GM18858 (cell line): ENCODE measurements around the gene RPL22L1.
"Not testable (repeated sequence)": the region's sequence is repeated elsewhere in the genome, so short reads cannot be mapped to it uniquely, and the experiment has no call there.

ENCODE experiments used
- ATAC-seq: cut with Tn5 transposase; IDR thresholded peaks from one replicate; pipeline ENCODE4 v1.9.1; 2021; ENCODE audit not compliant: unreplicated experiment

RPL22L1 gene

DNA sequence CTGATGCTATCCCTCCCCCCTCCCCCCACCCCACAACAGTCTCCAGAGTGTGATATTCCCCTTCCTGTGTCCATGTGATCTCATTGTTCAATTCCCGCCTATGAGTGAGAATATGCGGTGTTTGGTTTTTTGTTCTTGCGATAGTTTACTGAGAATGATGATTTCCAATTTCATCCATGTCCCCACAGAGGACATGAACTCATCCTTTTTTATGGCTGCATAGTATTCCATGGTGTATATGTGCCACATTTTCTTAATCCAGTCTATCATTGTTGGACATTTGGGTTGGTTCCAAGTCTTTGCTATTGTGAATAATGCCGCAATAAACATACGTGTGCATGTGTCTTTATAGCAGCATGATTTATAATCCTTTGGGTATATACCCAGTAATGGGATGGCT is 8.7 kb upstream of the RPL22L1 start:
- ATAC-seq, result not testable (repeated sequence)

DNA sequence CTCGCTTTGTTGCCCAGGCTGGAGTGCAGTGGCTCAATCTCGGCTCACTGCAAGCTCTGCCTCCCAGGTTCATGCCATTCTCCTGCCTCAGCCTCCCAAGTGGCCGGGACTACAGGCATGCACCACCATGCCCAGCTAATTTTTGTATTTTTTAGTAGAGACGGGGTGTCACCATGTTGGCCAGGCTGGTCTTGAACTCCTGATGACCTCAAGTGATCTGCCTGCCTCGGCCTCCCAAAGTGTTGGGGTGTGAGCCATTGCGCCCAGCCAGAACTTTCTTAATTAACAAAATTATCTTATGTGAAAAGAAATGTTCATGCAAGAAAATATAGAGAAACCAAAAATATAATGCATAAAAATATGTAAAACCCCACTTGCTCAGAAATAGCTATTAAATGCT is 7.3 kb upstream of the RPL22L1 start:
- ATAC-seq, result not testable (repeated sequence)

DNA sequence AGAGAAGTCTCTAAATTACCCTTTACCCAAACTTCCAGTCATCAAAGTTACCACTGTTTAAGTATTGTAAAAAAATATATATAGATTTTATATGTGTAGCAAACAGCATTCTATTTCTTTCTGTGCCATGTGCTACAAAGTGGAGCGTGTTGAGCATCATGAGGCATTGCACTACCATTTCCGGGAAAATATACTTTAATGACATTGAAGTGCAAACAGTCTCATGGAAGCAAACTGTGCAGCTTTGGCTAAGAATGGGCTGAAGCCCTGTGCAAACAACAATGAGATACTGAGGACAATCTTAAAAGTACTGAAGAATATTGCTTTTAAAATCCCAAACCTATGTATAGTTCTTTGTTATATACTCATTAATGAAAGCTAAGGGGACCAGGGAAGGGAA is 6.5 kb upstream of the RPL22L1 start:
- ATAC-seq, result no peak

DNA sequence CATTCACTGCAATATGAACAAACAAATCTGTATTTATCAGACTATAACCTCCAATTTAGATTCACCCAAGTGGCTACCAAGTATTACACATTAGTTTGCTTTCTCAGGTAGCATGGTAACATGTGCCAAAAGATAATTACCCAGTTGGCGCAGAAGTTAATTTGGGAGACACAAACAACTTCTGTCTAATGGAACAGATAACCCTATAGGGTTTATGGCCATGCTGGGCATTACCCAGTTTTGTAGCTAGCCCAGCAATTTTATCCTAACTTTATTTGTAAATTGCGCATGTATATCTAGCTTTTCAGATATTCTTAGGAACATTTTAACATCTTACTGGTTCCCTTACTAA is 780 bp downstream of the RPL22L1 start:
- ATAC-seq, result no peak

DNA sequence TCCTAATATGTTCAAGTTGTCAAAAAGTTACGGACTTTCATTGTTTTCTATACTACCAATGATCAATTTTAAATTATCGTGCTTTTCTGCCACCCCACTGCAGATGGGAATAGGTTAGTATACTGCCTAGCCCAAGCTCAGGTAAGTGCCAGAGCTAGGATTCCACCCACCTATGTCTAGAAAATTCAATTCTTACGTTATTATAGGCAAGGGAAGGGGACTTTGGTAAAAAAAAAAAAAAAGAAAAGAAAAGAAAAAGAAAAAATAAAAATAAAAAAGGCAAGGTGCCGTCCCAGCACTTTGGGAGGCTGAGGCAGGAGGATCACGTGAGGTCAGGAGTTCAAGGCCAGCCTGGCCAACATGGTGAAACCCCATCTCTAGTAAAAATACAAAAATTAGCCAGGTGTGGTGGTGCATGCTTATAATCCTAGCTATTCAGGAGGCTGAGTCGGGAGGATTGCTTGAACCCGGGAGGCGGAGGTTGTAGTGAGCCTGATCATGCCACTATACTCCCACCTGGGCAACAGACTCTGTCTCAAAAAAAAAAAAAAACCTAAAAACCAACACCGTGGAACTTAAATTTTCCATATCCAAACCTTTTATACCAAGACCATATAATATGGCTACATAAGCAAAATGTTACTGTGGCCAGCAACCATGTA is 1.3 kb downstream of the RPL22L1 start:
- ATAC-seq, result no peak

DNA sequence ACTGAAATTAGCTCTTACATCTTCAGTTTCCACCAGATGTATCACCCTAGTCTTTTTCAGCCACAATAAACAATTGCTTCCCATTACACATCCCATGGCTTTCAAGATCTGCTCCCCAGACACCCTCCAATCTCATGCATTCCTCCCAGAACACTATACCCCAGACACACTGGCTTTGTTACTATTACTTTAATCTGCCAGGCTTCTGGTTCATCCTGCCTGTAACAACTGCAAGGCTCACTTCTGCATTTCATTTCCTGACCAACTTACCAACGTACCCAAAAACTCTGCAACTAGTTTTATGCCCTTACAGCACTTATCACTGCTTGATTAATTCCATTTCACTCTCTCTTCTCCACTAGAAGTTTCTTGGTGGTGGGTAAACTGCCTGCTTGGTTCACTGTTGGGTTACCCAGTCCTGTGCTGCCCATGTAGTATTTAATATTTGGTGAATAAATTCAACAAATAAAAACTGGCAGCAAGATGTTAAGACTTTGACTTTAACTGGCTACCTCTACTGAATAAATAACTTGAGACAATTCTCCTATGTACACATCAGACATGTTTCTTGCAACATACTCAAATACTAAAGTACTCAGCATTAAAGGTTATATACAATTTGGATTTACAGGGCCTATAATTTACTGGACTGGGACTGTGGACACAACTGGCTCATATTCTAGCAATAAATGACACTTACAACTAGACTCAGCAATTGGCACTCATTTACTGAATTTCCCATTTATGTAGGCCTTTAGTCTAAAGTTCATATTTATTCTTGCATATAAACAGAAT is 2.7 kb downstream of the RPL22L1 start:
- ATAC-seq, result no peak

DNA sequence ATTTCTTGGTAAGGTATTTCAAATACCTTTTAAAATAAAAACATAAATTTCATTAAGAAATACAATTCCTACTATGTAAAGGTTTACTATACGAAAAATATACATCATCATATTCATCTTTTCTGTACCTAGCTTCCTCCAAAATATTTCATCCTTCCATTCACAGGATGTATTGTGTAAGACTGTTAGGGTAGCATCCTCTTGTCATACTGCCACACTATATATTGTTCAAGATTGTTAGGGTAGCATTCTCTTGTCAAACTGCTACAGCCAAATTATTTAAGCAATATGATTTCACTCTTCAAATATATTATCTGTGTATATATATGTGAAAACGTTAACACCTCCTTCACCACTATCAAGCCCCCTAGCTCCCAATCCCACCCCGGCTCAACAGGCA is 3.5 kb downstream of the RPL22L1 start:
- no peak for ATAC-seq

DNA sequence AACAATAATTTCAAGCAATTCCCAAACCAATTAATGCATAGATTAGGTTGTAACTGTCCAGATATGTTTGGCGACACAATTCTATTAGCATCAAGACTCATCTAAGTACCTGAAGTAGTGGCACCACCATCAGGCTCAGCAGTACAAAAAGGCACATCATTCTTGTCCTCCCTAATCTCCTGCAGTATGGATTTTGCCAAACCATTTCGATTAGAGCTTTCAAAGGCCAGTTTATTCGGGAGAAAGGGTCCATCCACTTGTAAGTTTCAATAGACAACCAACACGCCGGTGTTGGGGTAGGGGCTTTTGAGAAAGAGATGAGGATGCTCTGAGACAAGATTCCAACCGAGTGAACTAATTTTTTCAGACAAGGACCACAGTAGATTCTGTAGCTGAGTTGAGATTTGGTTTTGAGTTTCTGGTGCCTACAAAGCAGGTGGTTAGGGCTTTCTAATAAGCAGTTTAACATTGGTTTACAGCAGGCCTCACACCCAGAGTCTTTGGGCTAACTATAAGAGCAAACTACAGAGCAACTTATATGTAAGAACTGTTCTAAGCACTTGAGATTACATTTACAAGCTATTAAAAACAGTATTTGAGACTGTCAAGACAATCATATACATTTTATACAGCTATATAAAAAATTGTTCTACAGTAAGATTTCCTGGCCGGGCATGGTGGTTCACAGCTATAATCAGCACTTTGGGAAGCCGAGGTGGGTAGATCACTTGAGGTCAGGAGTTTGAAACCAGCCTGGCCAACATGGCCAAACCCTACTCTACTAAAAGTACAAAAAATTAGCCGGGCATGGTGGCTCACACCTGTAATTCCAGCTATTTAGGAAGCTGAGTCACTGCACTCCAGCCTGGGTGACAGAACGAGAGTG is 4.5 kb downstream of the RPL22L1 start:
- ATAC-seq, result no peak

DNA sequence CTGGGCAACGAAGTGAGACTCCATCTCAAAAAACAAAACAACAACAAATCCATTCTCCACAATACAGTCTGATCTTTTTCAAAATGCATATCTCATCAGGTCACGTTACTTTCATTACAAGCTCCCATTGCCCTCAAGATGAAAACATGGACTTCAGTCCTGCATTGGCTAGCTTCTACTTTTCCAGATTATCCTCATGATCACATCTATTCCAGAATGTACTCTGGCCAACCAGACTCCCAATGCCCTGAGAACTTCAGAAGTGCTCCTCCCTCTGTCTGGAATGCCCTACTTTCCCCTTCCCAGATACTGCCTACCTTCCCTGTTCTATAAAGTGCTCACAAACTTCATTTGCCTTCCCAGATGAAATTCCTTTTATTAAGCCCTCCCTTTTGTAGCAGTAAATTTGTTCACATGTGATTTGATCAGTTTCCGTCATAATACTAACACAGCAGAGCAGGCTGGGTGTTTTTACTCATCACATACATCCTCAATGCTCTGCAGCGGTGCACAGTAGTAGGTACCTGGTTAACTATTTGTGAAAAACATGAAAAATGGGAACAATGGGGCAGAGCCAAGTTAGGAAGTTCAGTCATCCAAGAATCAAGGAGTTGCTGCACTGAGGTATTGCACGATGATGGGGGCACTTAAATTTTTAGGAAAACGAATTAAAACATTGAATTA is 5.3 kb downstream of the RPL22L1 start:
- ATAC-seq, result no peak

DNA sequence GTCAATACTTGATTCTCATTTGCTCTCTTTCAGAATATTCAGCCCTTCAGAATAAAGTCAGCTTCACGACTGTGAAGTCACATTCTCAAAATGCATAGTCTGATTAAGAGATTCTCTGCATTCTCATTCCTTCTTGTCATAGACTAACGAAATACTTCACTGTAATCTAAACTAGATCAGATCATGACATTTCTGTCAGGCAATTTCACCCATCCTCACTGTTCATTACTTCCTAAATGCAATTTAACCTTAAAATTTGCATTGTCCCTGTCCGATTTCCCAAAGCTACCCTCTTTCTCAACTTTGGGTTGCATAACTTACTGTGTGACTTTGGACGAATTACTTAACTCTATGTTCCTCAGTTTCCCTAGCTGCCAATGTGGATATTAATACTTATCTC is 6.2 kb downstream of the RPL22L1 start:
- no peak for ATAC-seq

DNA sequence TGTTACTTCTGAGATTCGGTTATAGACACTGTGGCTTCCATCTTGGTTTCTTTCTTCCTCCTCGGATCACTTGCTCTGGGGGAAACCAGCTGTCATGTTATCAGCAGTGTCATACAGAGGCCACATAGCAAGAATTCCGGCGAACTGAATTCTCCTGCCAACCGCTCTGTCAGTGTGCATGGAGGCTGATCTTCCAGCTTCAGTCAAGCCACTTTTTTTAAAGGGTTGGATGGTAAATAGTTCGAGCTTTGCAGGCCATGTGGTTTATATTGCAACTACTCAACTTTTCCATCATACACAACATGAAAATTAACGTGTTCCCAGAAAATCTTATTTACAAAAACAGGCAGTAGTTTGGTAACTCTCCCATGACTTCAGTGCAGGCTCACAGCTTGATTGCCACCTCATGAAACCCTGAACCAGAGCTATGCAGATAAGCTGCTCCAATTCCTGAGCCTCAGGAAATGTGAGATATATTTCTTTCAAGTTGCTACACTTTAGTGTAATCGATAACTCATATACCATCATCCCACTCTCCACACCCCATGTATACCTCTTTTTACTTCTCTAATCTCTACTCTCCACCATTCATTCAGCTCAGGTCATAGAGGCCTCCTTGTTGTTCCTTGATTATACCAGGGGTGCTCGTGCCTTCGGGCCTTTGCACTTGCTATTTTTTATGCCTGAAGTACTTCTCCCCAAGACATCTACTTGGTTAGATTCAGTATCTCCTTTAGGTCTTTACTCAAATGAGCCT is 7.2 kb downstream of the RPL22L1 start:
- no peak for ATAC-seq

DNA sequence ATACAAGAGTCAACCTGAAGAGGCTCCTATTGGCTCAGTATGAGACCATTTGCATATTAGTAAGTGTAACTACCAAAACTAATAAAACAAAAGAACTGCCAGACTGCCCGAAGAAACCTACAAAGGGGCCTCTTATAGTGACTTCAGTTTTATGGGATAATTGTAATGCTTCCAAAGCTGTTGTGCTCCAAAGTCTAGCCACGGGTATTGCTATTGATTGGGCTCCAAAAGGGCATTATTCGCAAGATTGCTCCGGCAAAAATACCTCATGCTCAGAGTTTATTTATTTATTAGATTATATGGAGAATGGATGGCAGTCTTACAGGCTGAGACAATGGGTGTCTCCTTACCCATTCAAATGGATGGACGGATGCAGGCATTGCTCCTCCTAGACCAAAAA is 11.4 kb downstream of the RPL22L1 start:
- ATAC-seq, result no peak

DNA sequence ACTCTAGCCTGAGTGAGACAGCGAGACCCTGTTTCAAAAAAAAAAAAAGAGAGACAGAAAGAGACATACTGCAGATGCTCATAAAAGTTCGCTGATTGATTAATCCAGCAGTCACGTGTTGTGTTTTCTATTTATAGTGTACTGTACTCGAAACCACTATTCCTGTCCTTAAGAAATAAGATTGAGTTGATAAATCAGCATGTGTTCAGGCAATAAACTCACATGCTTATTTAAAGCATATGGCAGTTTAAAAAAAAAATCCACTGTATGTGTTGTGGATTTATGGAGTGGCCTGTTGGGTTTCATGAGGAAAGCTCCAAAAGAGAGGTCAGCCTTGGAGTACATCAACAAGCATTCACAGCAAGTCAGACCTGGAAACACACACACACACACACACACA is 17.7 kb downstream of the RPL22L1 start:
- no peak for ATAC-seq

DNA sequence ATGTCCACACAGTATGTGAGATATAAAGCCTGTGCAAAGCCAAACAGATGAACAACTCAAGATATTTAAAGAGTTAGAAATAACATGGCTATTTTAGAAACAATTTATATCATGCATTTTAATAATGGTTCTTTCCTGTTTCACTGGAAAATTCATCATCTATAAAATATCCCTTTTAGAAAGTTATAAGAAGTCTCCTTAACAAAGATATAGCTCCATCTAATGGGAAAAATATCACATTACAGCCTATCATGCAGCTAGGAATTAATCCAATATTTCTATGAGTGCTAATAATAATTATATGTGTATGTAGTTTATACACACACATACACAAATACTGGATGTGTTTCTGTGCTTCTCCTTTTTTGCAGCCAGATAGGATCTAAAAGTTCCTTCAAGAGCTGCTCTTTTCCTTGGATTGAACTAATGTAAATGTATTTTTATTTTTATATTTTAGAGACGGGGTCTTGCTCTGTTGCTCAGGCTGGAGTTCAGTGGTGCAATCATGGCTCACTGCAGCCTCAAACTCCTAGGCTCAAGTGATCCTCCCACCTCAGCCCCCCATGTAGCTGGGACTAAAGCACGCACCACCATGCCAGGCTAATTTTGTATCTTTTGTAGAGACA is 21.6 kb downstream of the RPL22L1 start:
- ATAC-seq, result no peak

DNA sequence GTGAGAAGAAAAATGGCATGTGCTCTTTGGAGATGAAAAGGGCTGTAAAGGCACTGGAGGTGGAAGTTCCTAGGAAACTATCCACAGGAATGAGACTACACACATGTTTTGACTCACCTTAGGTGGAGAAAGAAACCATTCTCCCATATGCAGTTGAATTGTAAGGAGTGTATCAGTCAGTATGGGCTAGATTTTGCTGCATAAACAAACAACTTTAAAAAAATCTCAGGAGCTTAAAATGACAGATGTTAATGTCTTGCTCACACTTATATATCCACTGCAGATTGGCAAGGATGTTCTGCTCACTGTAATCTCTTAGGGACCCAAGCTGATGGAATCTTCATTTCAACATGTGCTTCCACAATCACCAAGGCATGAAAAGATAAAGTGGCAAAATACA is 25.6 kb downstream of the RPL22L1 start:
- ATAC-seq, result no peak

DNA sequence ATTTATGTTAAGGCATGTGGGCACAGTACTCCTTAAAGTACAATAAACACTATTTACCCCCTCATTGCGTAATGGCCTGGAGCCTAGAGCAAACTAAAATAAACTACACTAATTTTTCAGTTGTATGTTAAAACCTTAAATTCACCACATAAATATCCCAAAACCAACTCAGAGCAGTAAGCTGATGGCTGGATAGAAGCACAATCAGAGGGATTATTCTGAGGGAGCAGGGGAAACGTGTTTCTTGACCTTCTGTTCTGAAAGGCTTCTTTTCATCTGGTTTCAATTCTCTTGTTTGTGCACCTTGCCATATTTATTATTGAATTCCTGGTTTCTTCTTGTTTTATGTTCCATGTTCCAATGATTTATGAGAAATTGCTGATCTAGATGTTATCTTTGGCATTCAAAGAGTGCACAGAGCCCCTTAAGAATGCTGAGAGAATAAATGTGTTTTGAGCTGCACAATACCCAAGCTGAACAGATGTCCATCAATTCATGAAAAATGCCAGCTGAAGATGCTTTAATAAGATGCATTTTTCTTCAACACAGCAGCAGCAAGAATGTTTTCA is 29.6 kb downstream of the RPL22L1 start:
- no peak for ATAC-seq

DNA sequence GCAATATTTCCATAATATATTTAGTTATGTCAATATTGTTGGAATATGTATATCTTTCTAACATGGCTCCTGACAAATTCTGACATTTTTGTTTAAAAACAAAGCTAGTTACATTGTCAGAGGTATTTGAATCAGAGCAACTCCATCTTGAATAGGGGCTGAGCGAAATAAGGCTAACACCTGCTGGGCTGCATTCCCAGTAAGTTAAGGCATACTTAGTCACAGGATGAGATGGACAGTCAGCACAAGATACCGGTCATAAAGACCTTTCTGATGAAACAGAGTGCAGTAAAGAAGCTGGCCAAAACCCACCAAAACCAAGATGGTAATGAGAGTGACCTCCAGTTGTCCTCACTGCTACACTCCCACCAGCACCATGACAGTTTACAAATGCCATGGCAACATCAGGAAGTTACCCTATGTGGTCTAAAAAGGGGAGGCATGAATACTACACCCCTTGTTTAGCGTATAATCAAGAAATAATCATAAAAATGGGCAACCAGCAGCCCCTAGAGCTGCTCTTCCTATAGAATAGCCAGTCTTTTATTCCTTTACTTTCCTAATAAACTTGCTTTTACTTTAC is 30.4 kb downstream of the RPL22L1 start:
- no peak for ATAC-seq

DNA sequence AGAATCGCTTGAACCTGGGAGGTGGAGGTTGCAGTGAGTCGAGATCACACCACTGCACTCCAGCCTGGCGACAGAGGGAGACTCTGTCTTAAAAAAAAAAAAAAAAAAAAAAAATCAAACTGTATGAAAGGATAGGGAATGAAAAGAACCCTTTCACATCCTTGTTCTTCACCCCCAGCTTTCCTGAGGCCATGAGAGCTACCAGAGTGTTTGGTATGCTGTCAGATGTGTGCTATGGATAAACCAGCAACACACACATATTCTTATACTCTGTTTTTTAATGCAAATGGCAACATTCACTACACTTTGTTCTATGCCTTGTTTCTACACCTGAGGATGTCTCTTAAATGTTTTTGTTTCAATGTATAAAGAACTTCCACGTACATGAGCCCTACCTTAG is 33.5 kb downstream of the RPL22L1 start:
- ATAC-seq, result no peak

DNA sequence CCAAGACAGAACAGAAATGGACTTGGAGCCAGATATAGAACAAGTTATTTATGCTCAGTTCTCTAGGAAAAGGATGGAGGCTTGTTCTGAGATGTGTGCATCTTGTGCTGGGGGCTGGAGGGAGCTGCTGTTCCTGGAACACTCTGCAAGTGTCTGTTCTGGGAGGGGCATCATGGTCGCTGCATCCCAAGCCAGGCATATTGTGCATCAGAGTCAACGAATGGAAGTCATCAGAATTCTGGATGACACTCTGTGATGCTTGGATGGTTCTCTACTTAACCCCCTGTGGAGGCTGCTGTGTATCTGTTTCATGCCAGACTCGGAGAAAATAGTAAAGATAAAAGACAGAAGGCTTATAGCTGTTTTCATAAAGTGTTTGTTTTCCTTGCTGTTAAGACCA is 34.7 kb downstream of the RPL22L1 start:
- no peak for ATAC-seq
